Cardiac fibroblast (primary cell): ENCODE measurements around the gene SPACA1.

Experiments
- DNase-seq, 2 donors: peaks; one replicate each; pipeline versions ENCODE4 v3.0.0 to v3.0.0-alpha.2; 2010; ENCODE audit warnings: low read depth in 2 of 2
- H3K4me3 ChIP-seq, 2 donors: replicated peaks in 1 of 2; 1 replicate in 1 of 2; 2 replicates in 1 of 2; pipeline ENCODE4 v1.5.1; 2011; ENCODE audit warnings: low read depth in 2 of 2, low read length in 2 of 2, mild to moderate bottlenecking in 2 of 2, moderate library complexity in 1 of 2
- TF ChIP-seq, protein P1 (sequence below): IDR thresholded peaks from one replicate; pipeline ENCODE4 v1.5.1; 2011; ENCODE audit warnings: low read depth, mild to moderate bottlenecking, low read length, inconsistent platforms

SPACA1 gene

DNA sequence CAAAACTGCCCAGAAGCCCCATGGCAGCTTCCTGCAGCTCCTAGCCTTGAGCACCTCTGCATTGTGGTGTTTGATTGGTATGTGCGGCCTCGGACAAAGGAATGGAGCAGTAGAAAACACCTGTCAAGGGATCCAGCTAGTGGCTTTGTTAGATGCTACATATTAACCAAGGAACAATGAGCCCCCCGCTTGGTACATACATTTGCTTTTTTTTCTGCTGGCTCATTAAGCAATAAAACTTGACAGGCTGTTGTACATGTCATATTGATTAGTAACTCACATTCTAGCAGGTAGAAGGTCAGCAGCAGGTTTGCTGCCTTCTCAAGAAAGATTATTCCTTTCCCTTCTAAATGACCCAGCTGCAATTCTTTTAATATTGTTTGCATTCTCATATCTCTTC lies 937 bp downstream of the SPACA1 start:
- DNase-seq = no peak
- no peak overlapping the region for H3K4me3 ChIP-seq
- TF ChIP-seq, protein P1, sequence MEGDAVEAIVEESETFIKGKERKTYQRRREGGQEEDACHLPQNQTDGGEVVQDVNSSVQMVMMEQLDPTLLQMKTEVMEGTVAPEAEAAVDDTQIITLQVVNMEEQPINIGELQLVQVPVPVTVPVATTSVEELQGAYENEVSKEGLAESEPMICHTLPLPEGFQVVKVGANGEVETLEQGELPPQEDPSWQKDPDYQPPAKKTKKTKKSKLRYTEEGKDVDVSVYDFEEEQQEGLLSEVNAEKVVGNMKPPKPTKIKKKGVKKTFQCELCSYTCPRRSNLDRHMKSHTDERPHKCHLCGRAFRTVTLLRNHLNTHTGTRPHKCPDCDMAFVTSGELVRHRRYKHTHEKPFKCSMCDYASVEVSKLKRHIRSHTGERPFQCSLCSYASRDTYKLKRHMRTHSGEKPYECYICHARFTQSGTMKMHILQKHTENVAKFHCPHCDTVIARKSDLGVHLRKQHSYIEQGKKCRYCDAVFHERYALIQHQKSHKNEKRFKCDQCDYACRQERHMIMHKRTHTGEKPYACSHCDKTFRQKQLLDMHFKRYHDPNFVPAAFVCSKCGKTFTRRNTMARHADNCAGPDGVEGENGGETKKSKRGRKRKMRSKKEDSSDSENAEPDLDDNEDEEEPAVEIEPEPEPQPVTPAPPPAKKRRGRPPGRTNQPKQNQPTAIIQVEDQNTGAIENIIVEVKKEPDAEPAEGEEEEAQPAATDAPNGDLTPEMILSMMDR = no peak

DNA sequence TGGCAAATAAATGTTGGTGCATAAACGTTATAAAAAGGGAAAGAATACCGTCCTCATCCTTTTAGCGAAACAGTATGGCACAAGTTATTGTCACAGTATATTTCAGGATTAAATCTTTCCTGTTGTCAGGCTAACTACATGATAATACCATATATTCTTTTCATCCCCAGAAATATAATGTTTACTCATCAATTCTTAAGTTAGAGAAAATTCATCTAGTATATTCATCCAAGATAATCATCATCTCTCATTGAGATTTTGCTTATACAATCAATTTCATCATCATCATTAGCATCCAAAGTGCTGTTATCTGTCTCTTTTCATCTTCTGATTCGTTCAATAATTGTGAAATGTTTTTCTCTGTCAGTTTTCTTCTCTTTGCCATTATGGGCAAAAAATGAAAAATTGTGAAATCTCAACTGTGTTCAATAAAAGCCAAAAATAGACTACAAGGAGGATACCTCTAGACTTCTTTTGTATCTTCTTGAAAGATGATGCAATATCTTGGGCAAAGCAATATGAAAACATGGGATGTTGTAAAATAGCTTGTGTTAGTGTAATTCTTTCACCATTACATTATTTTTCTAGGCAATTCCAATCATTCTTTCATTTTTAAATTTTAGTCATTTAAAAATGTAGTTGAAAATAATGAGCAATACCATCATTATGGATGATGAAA lies 2.6 kb downstream of the SPACA1 start:
- TF ChIP-seq, protein P1 = no peak
- no peak overlapping the region for H3K4me3 ChIP-seq
- DNase-seq = peak in 1 of 2 donors; percentile 64

GRCh38 chr6:88059191-88059590 lies 11.6 kb downstream of the SPACA1 start:
- DNase-seq = no peak
- H3K4me3 ChIP-seq = no peak overlapping the region
- TF ChIP-seq, protein P1 = no peak

GRCh38 chr6:88062376-88062775 lies 14.7 kb downstream of the SPACA1 start:
- TF ChIP-seq, protein P1 = no peak
- no peak for DNase-seq
- no peak overlapping the region for H3K4me3 ChIP-seq

DNA sequence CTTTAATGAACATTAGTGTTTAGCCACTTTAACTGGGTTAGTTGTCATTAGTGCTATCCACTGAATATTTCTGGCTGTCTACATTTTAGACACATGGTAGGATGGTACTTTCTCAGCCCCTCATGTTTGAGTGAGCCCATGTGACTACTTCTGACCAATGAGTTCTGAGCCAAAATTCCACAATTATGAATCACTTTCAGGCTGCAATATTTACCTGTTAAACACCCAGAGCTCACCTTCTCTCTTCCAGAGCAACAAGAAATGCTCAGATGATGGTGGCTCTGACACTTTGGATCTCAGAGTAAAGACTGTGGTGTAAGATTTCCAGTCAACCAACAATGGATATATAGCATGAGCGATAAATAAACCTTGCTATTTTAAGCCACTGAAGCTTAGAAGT lies 24.8 kb downstream of the SPACA1 start:
- DNase-seq = no peak
- H3K4me3 ChIP-seq = no peak overlapping the region
- TF ChIP-seq, protein P1 = no peak

DNA sequence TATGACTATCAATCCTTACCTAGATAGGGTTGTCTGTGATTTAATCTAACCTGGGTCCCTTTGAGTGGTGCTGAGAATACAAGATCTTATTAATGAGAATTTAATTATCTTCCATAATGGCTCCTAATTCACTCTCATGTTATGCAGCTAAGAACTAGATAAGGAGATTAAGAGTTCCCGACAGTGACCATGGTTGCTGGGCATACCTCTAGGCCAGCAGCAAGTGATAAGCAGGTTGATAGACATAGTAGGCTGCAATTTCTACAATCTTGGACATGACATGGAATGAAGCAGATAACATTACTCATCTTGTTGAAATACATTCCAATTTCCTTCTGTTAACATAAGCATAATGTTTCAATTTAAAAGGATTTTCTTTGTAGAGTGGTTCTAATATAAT lies 27.1 kb downstream of the SPACA1 start:
- TF ChIP-seq, protein P1 = no peak
- DNase-seq = no peak
- H3K4me3 ChIP-seq = no peak overlapping the region

DNA sequence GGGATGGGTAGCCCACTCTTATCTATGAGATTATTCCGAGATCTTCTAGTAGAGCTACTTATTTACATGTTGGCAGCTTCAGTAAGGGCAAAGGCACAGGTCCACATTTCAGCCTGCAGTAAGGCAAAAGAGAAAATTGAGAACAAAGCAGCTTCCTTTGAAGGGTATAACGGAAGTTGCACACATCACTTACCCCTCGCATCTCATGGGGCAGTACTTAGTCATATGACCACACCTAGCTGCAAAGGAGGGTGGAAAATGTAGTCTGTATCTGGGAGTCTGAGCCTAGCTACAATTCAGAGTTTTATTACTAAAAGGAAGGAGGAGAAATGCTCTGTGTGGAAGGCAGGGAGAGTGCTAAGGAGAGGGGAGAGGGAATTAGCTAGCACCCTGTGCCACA lies 29.7 kb downstream of the SPACA1 start:
- H3K4me3 ChIP-seq = no peak overlapping the region
- TF ChIP-seq, protein P1 = no peak
- DNase-seq = no peak
